ENCODE data around the gene OTOF.

Gene OTOF

GRCh38 chr2:26477911-26478253 lies at the start of gene OTOF:
OTOF (minus strand) TSS chr2:26478124.
- peak; percentile 92 for DNase-seq

DNA sequence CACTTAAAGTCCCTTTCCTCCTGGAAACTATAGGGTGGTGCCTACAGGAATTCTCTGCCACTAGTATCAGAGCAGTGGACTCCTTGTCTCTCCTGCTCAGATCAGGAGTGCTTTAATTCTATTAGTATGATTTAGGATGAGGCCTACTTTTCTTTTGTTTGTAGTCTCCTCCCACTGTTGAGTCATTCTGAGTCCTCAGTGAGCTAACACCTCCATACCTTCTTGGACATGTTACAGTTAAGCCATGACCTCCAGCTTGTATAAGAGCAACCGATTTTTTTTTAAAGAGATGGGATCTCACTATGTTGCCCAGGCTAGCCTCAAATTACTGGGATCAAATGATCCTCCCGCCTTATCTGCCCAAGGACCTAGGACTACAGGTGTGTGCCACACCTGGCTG lies 48.7 kb upstream of the OTOF start:
- no peak for DNase-seq

- DNase-seq: no peak
These were observed 48.2 kb upstream of the OTOF start for GRCh38 chr2:26526105-26526504.

- no peak for DNase-seq
These were observed 45.8 kb upstream of the OTOF start for GRCh38 chr2:26523750-26524149.

- DNase-seq: no peak
These were observed 44.8 kb upstream of the OTOF start for GRCh38 chr2:26522751-26523171.

DNA sequence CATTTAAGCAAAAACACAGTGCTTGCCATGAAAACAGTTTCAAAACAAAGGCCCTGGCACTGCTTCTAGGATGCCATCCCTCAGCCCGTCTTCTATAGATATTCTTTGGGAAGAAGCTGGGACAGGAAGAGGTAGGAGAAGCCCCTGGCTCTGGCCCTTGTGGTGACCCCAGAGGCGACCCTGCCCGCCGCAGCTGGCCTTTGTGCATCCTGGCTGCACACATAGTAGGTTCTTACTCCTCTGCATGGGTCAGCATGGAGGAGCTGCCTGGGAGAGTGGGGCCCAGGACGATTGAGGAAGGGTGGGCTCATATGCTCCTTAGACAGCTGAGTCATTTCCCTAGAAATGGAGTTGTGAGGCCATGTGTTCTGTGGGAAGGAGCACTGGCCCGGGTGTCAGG lies 44.4 kb upstream of the OTOF start:
- DNase-seq: no peak

GRCh38 chr2:26521913-26522180 lies 43.9 kb upstream of the OTOF start:
- no peak for DNase-seq

- DNase-seq: peak; percentile 19
These were observed 43.4 kb upstream of the OTOF start for GRCh38 chr2:26521054-26521912.

- DNase-seq: no peak
These were observed 42.2 kb upstream of the OTOF start for GRCh38 chr2:26520148-26520449.

DNA sequence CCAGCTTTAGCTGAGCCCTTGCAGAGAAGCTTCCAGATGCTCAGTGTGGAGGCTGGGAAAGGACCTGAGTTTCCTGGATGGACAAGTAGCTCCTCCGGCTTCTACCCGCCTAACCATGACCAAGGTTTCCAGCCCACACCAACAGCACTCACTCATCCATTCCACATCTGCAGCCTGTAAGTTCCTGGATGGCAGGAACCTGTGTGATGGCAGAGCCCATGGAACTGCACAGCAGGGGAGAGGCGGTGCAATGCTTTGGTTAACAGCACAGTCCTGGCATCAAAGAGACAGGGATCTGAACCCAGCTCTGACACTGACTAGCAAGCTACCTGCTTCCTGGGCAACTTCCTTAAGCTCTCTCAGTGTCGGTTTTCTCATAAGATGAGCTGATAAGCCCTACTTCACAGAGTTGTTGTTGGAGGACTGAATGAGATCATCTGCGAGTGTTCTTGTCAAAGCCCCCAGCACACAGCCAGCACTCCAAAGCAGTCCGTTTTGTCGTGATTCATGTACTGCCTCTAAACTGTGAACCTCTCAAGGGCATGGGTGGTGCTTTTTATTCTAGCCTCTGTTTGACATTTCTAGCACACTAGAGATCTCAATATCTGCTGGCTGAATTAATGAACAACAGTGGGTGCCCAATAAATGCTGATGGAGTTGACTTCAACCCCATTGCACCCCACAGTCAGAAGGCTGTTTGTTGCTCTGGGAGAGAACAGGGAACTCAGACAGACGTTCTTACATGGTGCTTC lies 41.6 kb upstream of the OTOF start:
- no peak for DNase-seq

- DNase-seq: no peak
These were observed 38.9 kb upstream of the OTOF start for GRCh38 chr2:26516781-26517180.

GRCh38 chr2:26516246-26516645 lies 38.3 kb upstream of the OTOF start:
- DNase-seq: no peak

GRCh38 chr2:26515771-26516170 lies 37.8 kb upstream of the OTOF start:
- no peak for DNase-seq

DNA sequence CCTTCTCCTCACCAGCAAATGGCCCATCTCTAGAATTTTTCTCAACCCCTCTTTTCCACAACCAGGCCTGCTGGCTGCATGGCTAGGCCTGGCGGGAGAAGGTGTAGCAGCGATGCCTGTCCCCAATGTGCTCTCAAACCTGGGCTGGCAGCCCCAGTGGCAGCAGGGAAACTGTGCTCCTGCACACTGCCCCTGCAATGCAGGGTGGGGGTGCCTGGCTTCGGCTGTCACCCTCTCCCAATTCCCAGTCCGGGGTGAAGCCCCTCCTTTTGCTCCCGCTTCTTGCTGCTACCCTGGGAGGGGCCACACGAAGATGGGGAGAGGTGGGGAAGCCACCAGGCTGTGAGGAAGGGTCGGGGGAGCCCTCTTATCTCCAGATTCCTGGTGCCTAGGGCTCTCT lies 36.1 kb upstream of the OTOF start:
- no peak for DNase-seq

DNA sequence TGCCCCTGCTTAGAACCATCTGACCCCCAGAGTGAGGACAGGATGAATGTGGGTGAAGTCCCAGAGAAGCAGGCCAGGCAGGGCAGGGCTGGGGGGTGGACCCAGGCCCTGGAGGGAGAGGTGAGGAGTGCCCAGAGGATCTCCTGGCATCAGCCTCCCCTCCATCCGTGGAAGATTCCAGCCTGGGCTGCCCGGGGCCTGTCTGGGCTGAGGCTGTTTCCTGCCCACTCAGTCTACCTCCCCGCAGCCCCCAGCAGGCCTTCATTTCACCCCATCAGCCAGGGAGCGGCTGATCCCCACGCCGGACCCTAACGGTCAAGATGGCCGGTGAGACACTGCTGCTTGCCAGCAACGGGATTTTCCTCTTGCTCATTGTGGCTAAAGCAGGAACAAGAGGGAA lies 35.3 kb upstream of the OTOF start:
- DNase-seq: no peak

- no peak for DNase-seq
These were observed 33.5 kb upstream of the OTOF start for GRCh38 chr2:26511466-26511865.

DNA sequence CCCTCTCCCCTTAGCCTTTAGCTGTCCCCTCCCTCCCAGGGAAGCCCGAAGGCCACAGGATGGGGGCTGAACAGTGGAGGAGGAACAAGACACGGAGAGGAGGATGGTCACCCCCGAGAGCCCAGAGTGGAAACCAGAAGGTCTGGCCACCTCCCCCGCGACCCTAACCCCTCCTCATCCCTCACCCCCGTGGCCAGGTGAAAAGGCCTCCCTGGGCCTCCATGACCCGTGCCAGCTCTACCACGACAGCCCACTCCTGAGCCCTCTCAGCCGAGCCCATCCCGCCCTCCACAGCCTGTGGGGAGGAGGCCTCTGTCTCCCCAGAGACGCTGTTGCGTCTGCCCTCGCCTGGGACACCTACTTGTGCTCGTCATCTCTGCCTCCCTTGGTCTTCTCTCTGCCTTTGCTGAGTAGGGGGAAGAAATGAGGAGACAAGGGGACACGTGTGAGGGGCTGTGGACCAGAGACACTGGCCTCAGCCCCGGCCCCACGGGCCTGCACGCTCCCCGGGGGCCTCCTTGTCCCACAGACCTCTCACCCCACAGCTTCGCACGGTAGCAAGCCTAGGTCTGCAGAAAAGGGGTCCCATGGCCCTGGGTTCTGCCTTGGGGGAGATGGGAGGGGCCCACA lies 32.5 kb upstream of the OTOF start:
- DNase-seq: no peak

DNA sequence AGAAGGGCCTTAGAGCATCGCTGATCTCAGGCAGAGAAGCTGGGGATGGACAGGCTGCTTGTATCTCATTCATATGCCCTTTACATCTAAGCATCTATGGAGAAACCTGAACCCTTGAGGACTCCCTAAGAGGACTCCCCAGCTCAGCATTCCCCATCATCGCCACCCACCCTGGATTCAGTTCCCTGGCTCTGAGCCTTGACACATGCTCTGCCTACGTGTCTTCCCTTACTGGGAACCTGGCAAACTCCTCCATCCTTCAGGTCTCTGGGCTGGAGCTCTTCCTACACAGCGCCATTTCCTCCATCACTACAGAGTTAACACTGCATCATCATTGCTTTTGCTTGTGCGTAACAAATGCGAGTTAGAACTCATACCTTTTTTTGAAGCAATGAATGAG lies 31.2 kb upstream of the OTOF start:
- DNase-seq: no peak

DNA sequence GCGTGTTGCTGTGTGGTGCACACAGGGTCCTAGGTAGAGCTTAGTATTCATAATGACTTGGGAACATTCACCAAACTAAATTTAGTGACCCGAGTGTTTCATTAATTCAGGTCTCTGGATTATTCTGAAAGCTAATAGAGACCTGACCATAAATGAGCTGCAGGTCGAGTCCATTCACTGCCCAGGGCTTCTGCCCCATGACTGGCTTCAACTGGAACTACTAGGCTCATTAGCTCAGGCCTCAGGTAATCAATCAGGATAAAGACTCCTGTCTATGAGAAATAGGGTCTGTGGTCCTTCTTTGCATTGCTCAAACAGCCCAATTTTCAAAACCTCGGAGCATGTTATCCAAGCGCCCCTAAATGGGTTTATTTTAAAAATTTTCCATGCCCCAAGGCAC lies 30.0 kb upstream of the OTOF start:
- no peak for DNase-seq

- no peak for DNase-seq
These were observed 29.2 kb upstream of the OTOF start for GRCh38 chr2:26507088-26507487.

DNA sequence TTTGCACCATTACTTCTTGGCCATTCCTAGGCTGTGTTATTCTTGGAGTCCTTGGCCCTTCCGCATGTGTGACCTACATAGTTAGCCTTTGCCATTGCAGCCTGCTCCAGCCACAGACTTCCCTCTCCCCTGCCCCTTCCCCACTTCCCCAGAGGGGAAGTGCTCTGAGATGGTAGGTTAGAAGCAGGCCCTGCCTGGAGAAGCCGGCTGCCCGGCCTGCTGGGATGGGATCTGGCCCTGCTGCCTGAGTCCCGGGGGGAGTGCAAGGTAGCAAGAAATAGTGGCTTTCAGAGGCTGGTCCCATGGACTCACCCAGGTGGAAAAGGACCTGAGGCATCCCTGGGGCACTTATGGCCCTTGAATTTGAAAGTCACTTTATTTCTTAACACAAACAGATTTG lies 28.4 kb upstream of the OTOF start:
- DNase-seq: no peak

- DNase-seq: no peak
These were observed 26.1 kb upstream of the OTOF start for GRCh38 chr2:26504002-26504401.

- DNase-seq: peak; percentile 76
These were observed 25.4 kb upstream of the OTOF start for GRCh38 chr2:26503231-26503880.

DNA sequence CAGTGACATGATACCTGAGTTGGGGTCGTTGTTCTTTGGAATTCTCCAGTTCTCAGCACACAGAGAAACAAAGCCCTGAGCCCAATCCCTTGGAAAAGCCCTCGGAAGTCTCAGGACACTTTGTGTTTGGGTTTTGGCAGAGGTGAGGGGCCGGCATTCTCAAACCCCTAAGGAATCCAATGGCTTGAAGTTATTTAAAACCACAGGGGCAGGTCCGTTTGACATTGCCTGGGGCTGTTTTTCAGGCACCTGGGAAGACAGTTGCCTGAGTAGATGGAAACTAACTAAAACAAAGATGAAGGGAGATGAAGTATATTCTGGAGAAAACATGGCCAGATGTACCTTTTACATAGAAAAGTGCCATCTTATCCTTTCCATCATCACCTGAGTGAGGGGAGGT lies 22.5 kb upstream of the OTOF start:
- no peak for DNase-seq
